ENCODE results near the gene NEDD8.
A peak's percentile ranks its signal among the peaks of the same experiment; 100 is the strongest.

Gene NEDD8

GRCh38 chr14:24184104-24184970, 47.8 kb downstream of the NEDD8 start:
- no peak overlapping the region for H3K4me3 ChIP-seq (ENCODE audit: control insufficient read depth, low read depth, low read length)
- no peak for DNase-seq (ENCODE audit: low read depth)
- TF ChIP-seq CTCF (conservative IDR thresholded peaks at IDR 0.05; ENCODE audit: control insufficient read depth, insufficient read depth, low read depth, low read length) = no peak

GRCh38 chr14:24183014-24183481, 49.1 kb downstream of the NEDD8 start:
- H3K4me3 ChIP-seq (ENCODE audit: control insufficient read depth, low read depth, low read length) = no peak overlapping the region
- no peak for DNase-seq (ENCODE audit: low read depth)
- TF ChIP-seq CTCF (conservative IDR thresholded peaks at IDR 0.05; ENCODE audit: control insufficient read depth, insufficient read depth, low read depth, low read length) = no peak

DNA sequence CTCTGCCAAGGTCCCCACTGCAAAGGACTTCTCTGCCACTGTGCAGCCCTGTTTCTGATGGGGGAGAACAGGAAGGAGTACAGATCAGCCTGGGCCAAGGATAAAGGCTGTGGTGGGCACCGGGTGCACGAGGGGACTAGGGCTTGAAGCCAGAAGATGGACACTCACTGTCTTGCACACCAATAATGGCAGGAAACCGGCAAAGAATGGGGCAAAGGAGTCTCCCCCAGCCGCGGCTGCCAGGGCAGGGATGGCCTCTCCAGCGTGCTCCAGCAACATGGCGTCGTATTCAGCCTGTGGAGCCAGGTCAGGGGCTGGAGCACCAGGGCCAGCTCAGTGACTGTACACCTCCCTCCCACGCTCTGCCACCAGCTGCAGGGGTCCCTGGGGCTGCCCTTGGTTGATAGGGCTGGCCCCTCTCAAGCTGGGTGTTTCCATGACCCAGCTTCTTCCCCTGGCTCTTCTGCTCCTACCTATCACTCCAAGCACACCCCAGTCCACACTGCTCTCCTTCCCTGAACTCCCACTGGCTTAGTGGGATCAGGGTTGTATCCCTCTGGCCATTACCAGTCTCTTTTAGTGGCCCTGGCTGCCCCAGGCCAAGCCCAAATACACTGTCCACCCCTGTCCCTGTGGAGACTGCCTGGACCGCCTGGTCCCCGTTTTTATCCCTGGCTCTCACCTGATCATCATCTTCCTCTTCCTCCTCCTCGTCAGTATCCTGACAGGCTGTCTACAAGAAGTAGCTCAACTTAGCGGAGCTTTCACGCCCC, 49.9 kb downstream of the NEDD8 start:
- no peak for TF ChIP-seq CTCF (conservative IDR thresholded peaks at IDR 0.05; ENCODE audit: control insufficient read depth, insufficient read depth, low read depth, low read length)
- H3K4me3 ChIP-seq (ENCODE audit: control insufficient read depth, low read depth, low read length) = no peak overlapping the region
- DNase-seq (ENCODE audit: low read depth) = no peak

DNA sequence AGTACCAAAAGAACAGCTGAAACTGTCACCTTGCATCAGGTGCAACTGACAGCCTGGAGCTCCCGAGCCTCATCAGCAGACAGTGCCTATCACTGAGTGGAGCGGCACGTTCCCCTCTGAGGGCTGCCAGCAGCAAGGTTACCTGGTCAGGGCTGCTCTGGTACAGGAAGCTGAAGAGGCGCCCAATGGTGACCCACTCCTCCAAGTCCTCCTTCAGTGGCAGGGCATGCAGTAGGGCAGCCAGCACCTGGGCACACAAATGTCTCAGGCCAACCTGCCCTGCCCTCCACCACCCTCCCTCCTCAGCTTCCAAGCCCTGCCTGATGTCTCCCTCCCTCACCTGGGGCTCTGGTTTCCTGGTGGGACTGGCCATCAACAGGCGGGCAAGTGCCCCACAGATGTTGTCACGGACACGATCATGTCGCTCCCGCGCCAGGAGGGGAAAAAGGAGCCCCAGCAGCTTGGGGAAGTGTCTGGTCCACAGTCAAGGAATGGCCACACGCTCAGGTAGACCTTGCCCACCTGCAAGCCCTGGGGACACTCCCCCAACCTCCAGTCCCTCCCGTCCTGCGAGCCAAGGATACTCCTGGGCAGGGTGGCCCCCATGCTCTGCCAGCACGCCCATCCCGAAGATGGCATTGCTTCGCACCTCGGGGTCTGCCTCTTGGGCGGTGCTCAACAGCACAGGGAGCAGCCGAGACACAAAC, 50.6 kb downstream of the NEDD8 start:
- no peak overlapping the region for H3K4me3 ChIP-seq (ENCODE audit: control insufficient read depth, low read depth, low read length)
- DNase-seq (ENCODE audit: low read depth) = no peak
- TF ChIP-seq CTCF (conservative IDR thresholded peaks at IDR 0.05; ENCODE audit: control insufficient read depth, insufficient read depth, low read depth, low read length) = no peak

- TF ChIP-seq CTCF (conservative IDR thresholded peaks at IDR 0.05; ENCODE audit: control insufficient read depth, insufficient read depth, low read depth, low read length) = no peak
- H3K4me3 ChIP-seq (ENCODE audit: control insufficient read depth, low read depth, low read length) = no peak overlapping the region
- peak; percentile 88 for DNase-seq (ENCODE audit: low read depth)
Observed at GRCh38 chr14:24179961-24180796, 52.0 kb downstream of the NEDD8 start.

Data from fibroblast of mammary gland (primary cell).